HG03064 (cell line): Measurements from ENCODE around the gene ATP8A2.
"Not testable (repeated sequence)": the region's sequence is repeated elsewhere in the genome, so short reads cannot be mapped to it uniquely, and the experiment has no call there.

Experiments
- ATAC-seq: cut with Tn5 transposase; IDR thresholded peaks from one replicate; pipeline ENCODE4 v1.9.1; 2021; ENCODE audit warnings: low read depth; ENCODE audit not compliant: unreplicated experiment

Gene ATP8A2

GRCh38 chr13:25371875-25372283, at the start of gene ATP8A2:
ATP8A2 (plus strand) TSS chr13:25371974; CDS start chr13:25372213, 239 bp downstream.
- no peak for ATAC-seq

- no peak for ATAC-seq
These were observed 47.7 kb upstream of the ATP8A2 start for GRCh38 chr13:25324100-25324499.

GRCh38 chr13:25329706-25330105, 42.1 kb upstream of the ATP8A2 start:
- no peak for ATAC-seq

- ATAC-seq, result no peak
These were observed 41.2 kb upstream of the ATP8A2 start for GRCh38 chr13:25330541-25330940.

- ATAC-seq, result no peak
These were observed 35.9 kb upstream of the ATP8A2 start for GRCh38 chr13:25335856-25336255.

- ATAC-seq, result no peak
These were observed 26.2 kb upstream of the ATP8A2 start for GRCh38 chr13:25345576-25345975.

- no peak for ATAC-seq
These were observed 24.6 kb upstream of the ATP8A2 start for GRCh38 chr13:25347151-25347550.

GRCh38 chr13:25351404-25351803, 20.4 kb upstream of the ATP8A2 start:
- no peak for ATAC-seq

GRCh38 chr13:25352230-25352629, 19.5 kb upstream of the ATP8A2 start:
- no peak for ATAC-seq

- ATAC-seq, result no peak
These were observed 19.0 kb upstream of the ATP8A2 start for GRCh38 chr13:25352806-25353205.

GRCh38 chr13:25353344-25353743, 18.4 kb upstream of the ATP8A2 start:
- ATAC-seq, result no peak

- no peak for ATAC-seq
These were observed 17.4 kb upstream of the ATP8A2 start for GRCh38 chr13:25354377-25354776.

GRCh38 chr13:25360443-25360842, 11.3 kb upstream of the ATP8A2 start:
- ATAC-seq, result not testable (repeated sequence)

GRCh38 chr13:25365720-25366235, 6.0 kb upstream of the ATP8A2 start:
- no peak for ATAC-seq

- ATAC-seq, result no peak
These were observed 458 bp upstream of the ATP8A2 start for GRCh38 chr13:25371158-25371874.

- ATAC-seq, result no peak
These were observed 709 bp downstream of the ATP8A2 start for GRCh38 chr13:25372284-25373081.

GRCh38 chr13:25375727-25376358, 4.1 kb downstream of the ATP8A2 start:
- ATAC-seq, result no peak

GRCh38 chr13:25377244-25377962, 5.6 kb downstream of the ATP8A2 start:
- ATAC-seq, result no peak

GRCh38 chr13:25378528-25378927, 6.8 kb downstream of the ATP8A2 start:
- no peak for ATAC-seq

- ATAC-seq, result no peak
These were observed 7.2 kb downstream of the ATP8A2 start for GRCh38 chr13:25379011-25379410.

- ATAC-seq, result no peak
These were observed 8.3 kb downstream of the ATP8A2 start for GRCh38 chr13:25380082-25380481.
